ENCODE measurements around the gene ZKSCAN2.

Gene ZKSCAN2

GRCh38 chr16:25257470-25257955 is at the start of gene ZKSCAN2 (continued):
- TF ChIP-seq ZNF239 (tag by site-specific recombination; IDR thresholded peaks at IDR 0.05) (no peak), ZNF223 (tag by site-specific recombination; IDR thresholded peaks at IDR 0.05) (no peak), ZNF623 (tag by site-specific recombination; IDR thresholded peaks at IDR 0.05) (no peak), ZBTB44 (tag by site-specific recombination; IDR thresholded peaks at IDR 0.05) (peak; percentile 33; the same call in 1 of the 2 replicates)

- POLR2A ChIA-PET, result no interaction called here
- no peaks in the 10 kb centered on the region for H3K9me3 ChIP-seq (ENCODE audit: control insufficient read depth, insufficient read depth, low read depth, low read length)
Measured at GRCh38 chr16:25299792-25300590, 42.3 kb upstream of the ZKSCAN2 start.

GRCh38 chr16:25298165-25298872 is 40.7 kb upstream of the ZKSCAN2 start:
- CTCF ChIA-PET, result no interaction called here
- POLR2A ChIA-PET, result no interaction called here
- Histone ChIP-seq H3K4me3 (ENCODE audit: low read depth, low read length) (no peak overlapping the region), H3K4me1 (ENCODE audit: control insufficient read depth, insufficient read depth, low read length) (no peaks in the 10 kb centered on the region), H3K27ac (ENCODE audit: extremely low read depth, low read depth, low read length) (no peak overlapping the region), H3K9me3 (ENCODE audit: control insufficient read depth, insufficient read depth, low read depth, low read length) (no peaks in the 10 kb centered on the region), H3K36me3 (ENCODE audit: control insufficient read depth in 2 of 2, insufficient read depth in 1 of 2, low read length in 2 of 2) (no peaks in the 10 kb centered on the region)
- no peak for TF ChIP-seq KLF16 (tag by site-specific recombination; IDR thresholded peaks at IDR 0.05)
- TF ChIP-seq ZNF394 (tag by site-specific recombination; IDR thresholded peaks at IDR 0.05; ENCODE audit: borderline replicate concordance), result no peak
- TF ChIP-seq ZNF2 (tag by site-specific recombination; IDR thresholded peaks at IDR 0.05), result no peak
- TF ChIP-seq SP7 (tag by site-specific recombination; IDR thresholded peaks at IDR 0.05), result no peak
- no peak for TF ChIP-seq ZNF560 (tag by site-specific recombination; IDR thresholded peaks at IDR 0.05; ENCODE audit: borderline replicate concordance)
- no peak for TF ChIP-seq OSR2 (tag by site-specific recombination; IDR thresholded peaks at IDR 0.05)
- TF ChIP-seq SCRT1 (tag by site-specific recombination; IDR thresholded peaks at IDR 0.05; ENCODE audit: borderline replicate concordance), result no peak
- TF ChIP-seq ZXDB (tag by site-specific recombination; IDR thresholded peaks at IDR 0.05), result no peak
- TF ChIP-seq ZNF324 (tag by site-specific recombination; IDR thresholded peaks at IDR 0.05), result no peak
- no peak for TF ChIP-seq SALL2 (tag by site-specific recombination; IDR thresholded peaks at IDR 0.05; ENCODE audit: borderline replicate concordance)
- no peak for TF ChIP-seq ZNF670 (tag by site-specific recombination; IDR thresholded peaks at IDR 0.05; ENCODE audit: low read depth)
- TF ChIP-seq ZBTB48 (tag by site-specific recombination; IDR thresholded peaks at IDR 0.05), result no peak
- no peak for TF ChIP-seq ZNF184 (tag by site-specific recombination; IDR thresholded peaks at IDR 0.05)
- no peak for TF ChIP-seq ZBTB44 (tag by site-specific recombination; IDR thresholded peaks at IDR 0.05)
- TF ChIP-seq ZNF473 (tag by site-specific recombination; IDR thresholded peaks at IDR 0.05), result no peak
- no peak for TF ChIP-seq ZNF785 (tag by site-specific recombination; IDR thresholded peaks at IDR 0.05)
- no peak for TF ChIP-seq ZNF654 (tag by site-specific recombination; IDR thresholded peaks at IDR 0.05; ENCODE audit: low read depth)

More at GRCh38 chr16:25299792-25300590, 42.3 kb upstream of the ZKSCAN2 start:
- H3K4me1 ChIP-seq (ENCODE audit: control insufficient read depth, insufficient read depth, low read length), result no peaks in the 10 kb centered on the region
- H3K27ac ChIP-seq (ENCODE audit: extremely low read depth, low read depth, low read length), result no peak overlapping the region
- TF ChIP-seq ZNF121 (tag by site-specific recombination; IDR thresholded peaks at IDR 0.05) (no peak), ZNF639 (tag by site-specific recombination; IDR thresholded peaks at IDR 0.05) (no peak), WT1 (tag by site-specific recombination; IDR thresholded peaks at IDR 0.05) (no peak), AEBP2 (tag by site-specific recombination; IDR thresholded peaks at IDR 0.05; ENCODE audit: borderline replicate concordance) (no peak), ZNF175 (tag by site-specific recombination; IDR thresholded peaks at IDR 0.05) (no peak), TCF7L2 (IDR thresholded peaks at IDR 0.05; ENCODE audit: borderline replicate concordance, low read depth, low read length) (no peak)
- no peak overlapping the region for H3K4me3 ChIP-seq (ENCODE audit: low read depth, low read length)
- H3K36me3 ChIP-seq (ENCODE audit: control insufficient read depth in 2 of 2, insufficient read depth in 1 of 2, low read length in 2 of 2), result no peaks in the 10 kb centered on the region
- CTCF ChIA-PET, result interaction anchor here (0.8 kb wide), 1 partner anchor 465 kb away, joined by 3 read pairs; no protein-coding TSS in a partner anchor

Measured in HEK293 (cell line).